GM12873 (cell line): ENCODE data around the gene BCL2L11.

ENCODE experiments used
- TF ChIP-seq, protein P1 (sequence below): IDR thresholded peaks from 2 replicates; pipeline ENCODE4 v1.5.1; 2012; ENCODE audit warnings: low read depth, mild to moderate bottlenecking, moderate library complexity, low read length, control low read depth; ENCODE audit not compliant: insufficient read depth; ENCODE audit errors: missing control alignments

BCL2L11 gene

GRCh38 chr2:111207851-111208250 is 87.1 kb downstream of the BCL2L11 start:
- TF ChIP-seq, protein P1, sequence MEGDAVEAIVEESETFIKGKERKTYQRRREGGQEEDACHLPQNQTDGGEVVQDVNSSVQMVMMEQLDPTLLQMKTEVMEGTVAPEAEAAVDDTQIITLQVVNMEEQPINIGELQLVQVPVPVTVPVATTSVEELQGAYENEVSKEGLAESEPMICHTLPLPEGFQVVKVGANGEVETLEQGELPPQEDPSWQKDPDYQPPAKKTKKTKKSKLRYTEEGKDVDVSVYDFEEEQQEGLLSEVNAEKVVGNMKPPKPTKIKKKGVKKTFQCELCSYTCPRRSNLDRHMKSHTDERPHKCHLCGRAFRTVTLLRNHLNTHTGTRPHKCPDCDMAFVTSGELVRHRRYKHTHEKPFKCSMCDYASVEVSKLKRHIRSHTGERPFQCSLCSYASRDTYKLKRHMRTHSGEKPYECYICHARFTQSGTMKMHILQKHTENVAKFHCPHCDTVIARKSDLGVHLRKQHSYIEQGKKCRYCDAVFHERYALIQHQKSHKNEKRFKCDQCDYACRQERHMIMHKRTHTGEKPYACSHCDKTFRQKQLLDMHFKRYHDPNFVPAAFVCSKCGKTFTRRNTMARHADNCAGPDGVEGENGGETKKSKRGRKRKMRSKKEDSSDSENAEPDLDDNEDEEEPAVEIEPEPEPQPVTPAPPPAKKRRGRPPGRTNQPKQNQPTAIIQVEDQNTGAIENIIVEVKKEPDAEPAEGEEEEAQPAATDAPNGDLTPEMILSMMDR = no peak

DNA sequence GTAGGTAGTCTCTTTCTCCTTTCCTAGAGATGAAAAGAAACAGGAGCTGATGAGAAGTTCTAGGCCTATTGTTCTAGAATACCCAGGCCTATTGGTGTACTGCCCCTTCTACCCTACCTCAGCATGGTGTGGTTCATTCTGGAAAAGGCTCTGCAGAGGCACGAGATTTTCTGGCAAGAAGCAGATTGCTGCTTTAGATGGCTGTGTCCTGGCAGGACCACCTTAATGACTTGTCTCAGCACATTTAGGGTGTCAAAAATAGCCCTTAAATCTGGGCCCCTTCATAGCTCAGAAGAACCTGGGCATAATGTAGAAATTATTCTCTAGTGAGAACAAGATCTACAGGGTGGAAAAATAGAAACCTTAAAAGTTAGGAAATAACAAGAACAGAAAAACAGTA is 87.9 kb downstream of the BCL2L11 start:
- TF ChIP-seq, protein P1 = no peak

DNA sequence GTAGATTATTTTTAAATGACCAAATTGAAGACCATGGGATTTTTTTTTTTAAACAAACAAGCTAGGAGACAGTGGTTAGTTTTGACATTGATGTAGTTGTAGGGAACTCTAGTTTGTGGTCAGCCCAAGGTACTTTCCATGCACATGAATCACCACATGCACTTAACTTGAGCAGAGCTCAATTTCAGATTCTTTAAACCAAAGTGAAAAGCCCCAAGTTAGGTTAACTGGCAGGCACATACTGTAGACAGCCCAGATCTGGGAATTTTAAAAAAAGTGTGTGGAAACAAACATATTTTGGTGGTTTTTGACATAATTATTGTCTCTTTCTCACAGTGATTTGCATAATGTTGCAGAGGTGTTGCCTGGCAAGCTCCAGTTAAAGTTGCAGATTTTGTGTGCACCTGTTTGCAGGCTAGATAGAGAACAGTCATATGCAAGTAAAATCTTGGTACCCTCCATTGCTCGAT is 88.4 kb downstream of the BCL2L11 start:
- TF ChIP-seq, protein P1 = no peak

- TF ChIP-seq, protein P1 = no peak
Observed at GRCh38 chr2:111210036-111210435, 89.3 kb downstream of the BCL2L11 start.

- TF ChIP-seq, protein P1 = no peak
Observed at GRCh38 chr2:111213877-111214276, 93.2 kb downstream of the BCL2L11 start.

DNA sequence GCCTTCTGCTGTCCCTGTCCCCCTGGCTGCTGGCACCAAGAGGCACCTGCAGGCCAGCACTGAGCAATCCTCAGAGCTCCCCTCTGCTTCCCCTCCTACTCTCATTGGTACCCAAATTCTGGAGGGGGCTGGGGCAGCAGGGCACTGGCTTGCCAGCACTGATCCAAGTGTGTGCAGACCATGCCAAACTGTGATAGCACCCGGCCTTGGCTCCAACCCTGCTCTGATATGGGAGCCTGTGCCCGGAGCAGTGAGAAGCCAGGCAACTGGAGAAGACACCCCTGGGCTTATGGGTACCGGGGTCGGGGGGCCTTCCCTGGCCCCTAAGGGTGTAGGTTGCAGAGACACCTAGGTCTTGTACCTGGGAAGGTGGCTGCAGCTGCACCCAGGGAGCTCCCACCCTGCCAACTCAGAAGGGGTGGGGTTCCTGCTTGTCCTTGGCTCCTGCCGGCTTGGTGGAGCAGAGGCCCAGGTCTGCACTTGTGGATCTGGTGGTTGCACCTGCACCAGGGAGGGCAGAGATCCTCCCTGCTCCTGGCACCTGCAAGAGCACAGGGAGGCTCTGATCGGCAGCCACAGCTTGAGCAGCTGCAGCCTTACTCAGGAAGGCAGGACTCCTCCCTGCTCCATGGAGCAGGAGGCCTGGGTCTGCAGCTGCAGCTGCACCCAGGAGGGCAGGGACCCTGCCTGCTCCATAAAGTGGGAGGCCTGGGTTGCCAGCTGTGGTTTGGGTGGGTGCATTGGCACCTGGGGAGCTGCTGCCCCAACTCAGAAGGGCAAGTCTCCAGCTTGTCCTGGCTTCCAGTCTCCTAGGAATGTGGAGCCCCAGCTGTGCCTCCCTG is 96.3 kb downstream of the BCL2L11 start:
- TF ChIP-seq, protein P1 = no peak
